Left cardiac atrium (tissue), 4 donors: ENCODE measurements around the gene SREBF1. TPM values are rescaled to one million over a fixed set of nuclear protein-coding genes. Genes with fewer than 3 reads are reported as not detected.

Source experiments
- ATAC-seq, 2 donors: fragments of 200-7000 bp; cut with Tn5 transposase; one replicate each; pipeline ENCODE4 v1.9.1; 2020; ENCODE audit warnings: mild to moderate bottlenecking in 2 of 2, moderate library complexity in 2 of 2
- DNase-seq: peaks from one replicate; pipeline ENCODE4 v3.0.0-alpha.2; 2020
- intact Hi-C, 2 donors: fragments of 100-400 bp; cut with DNase I; formaldehyde crosslinking; loops; one replicate each; pipeline versions ENCODE4 v1.14.1 to v1.15.1; 2022 to 2023
- total RNA-seq, 2 donors: library from RNA; stranded (reverse); fragmentation: NEBNext Ultra II Directional; extraction: Animal tissue kit (Norgen Biotek cat#: 25700); gene quantifications; one replicate each; pipeline ENCODE4 v1.2.1, GENCODE V29; 2021
- donor health status: DM: no; HTN: yes; CAD: no.
- donor health status: DM: no; HTN: yes; CAD: no; lungs with severe emphysema.
- donor health status: DM: yes; HTN: yes; CAD: no.
- donor health status: Dilated cardiomyopathy.

The SREBF1 gene
- total RNA-seq, 2 donors from 2014 or later: 28.7 to 56.9 TPM

DNA sequence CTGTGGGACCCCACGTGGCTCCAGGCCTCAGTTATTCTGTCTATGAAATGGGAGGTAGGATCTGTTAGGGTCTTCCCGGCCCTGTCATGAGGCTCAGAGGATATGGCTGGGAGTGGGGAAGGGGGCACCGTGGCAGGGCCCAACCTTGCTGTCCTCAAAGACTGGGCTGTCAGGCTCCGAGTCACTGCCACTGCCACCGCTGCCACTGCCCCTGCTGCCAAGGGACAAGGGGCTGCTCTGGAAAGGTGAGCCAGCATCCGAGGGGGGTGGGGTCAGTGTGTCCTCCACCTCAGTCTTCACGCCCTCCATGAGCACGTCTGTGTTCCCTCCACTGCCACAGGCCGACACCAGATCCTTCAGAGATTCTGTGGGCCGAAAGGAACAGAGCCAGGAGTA is 19.2 kb downstream of the SREBF1 start:
- intact Hi-C loops: loop anchor here in 1 of 2 donors (10.0 kb wide), 1 partner anchor 217 kb away; the partner anchor contains the start of genes ATPAF2 and GID4
- DNase-seq (no peak), ATAC-seq (no peak)

DNA sequence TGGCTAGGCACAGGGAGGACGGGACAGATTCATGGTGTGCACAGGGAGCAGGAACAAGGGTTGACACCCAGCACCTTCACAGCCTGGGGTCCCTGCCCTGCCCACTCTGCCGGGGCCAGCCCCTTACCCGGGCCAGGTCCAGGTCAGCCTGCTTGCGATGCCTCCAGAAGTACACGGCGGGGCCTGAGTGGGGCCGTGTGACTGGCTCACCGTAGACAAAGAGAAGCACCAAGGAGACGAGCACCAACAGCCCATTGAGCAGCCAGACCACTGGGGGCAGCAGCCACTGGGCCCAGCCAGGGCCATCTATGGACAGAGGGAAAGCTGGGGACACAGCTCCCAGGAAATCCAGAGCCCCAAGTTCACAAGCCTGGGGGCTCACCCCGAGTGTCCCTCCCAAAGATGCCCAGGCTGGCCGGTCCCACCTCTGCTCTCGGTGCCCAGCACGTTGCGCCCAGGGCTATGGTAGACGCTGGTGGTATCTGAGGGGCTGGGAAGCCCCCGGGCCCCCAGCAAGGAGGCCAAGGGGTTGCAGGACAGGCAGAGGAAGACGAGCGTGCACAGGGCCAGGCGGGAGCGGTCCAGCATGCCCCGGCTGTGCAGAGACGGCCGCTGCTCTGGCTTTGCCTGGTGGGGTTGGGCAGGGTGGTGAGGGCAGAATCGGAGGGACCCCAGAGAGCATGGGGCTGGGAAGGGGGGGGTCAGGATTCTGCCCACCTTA is 19.8 kb downstream of the SREBF1 start:
- intact Hi-C loops: loop anchor here in 1 of 2 donors (10.0 kb wide), 1 partner anchor 218 kb away; the partner anchor contains the start of genes ATPAF2 and GID4
- no peak for ATAC-seq
- DNase-seq: no peak

DNA sequence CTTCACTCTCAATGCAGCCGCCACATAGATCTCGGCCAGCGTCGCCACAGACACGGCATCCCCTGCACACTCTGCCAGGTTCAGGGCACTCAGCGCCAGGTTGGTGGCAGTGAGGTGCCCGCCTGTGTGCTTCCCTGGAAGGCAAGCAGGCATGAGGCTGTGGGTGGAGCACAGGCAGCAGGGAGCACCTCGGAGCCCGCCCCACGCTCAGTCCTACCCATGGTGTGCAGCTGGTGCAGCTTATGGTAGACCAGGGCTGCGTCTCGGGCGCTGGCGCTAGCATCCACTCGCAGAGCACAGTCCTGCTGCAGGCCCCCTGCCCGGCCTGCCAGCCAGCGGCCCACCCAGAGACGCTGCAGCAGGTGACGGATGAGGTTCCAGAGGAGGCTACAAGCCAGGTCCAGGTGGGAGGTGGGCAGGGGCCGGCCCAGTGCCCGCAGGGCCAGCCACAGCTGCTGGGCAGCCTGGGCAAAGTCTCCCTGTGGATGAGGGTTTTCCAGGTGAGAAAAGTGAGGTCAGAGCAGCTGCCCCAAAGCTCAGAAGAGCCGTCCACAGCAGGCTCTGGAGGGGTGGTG is 20.5 kb downstream of the SREBF1 start:
- DNase-seq: no peak
- no peak for ATAC-seq
- intact Hi-C loops: loop anchor here in 1 of 2 donors (10.0 kb wide), 1 partner anchor 218 kb away; the partner anchor contains the start of genes ATPAF2 and GID4

DNA sequence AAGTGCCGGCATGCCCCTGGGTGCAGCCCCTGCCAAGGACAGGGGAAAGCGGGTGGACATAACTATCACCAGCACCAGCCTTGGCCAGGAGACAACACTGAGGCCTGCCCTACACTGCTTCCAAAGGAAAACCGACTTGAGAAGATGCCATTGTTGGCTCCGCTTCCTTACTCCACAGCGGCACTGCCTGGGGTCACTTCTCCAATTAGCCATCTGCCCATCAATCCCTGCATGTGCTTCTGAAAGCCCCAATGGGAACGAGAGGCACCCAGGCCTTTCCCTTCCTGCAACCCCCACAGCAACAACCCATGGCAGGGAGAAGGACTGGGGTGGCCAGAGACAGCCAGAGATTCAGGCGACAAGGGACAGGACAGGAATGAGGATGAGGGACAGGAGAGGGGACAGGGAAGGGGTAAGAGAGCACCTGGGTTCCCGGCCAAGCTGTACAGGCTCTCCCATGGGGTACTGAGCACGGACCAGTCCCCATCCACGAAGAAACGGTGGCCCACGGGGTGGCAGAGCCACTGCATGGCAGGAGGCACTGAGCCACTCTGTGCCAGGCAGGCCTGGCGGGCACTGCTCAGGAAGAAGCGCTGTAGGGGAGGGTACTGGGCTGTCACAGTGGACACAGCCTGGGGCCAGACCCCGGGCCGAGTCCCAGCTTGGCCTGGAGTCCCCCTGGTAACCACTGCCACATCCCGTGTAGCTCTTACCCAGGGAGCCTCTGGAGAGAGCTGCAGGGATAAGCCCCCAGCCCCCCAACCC is 21.2 kb downstream of the SREBF1 start:
- intact Hi-C loops: loop anchor here in 1 of 2 donors (10.0 kb wide), 1 partner anchor 219 kb away; the partner anchor contains the start of genes ATPAF2 and GID4
- peak in 1 of 2 donors; percentile 0 for ATAC-seq

DNA sequence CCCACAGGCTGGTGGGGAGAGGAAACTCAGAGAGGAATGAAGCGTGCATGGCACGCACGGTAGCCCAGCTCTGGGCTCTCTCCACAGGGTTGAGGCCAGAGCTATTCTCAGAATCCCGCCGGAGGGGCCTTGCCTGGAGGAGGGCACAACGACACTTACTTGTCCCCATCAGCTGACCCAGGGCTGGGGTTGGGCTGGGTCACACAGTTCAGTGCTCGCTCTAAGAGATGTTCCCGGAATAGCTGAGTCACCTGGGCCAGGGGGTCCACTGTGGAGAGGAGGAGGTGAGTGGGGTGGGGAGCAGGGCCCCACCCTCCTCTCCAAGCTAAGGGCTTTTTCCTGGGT is 21.8 kb downstream of the SREBF1 start:
- DNase-seq (peak; percentile 58), ATAC-seq (peak in 1 of 2 donors; percentile 6)
- intact Hi-C loops: loop anchor here in 1 of 2 donors (10.0 kb wide), 1 partner anchor 220 kb away; the partner anchor contains the start of genes ATPAF2 and GID4

More for the DNA sequence above, 21.2 kb downstream of the SREBF1 start:
- no peak for DNase-seq

DNA sequence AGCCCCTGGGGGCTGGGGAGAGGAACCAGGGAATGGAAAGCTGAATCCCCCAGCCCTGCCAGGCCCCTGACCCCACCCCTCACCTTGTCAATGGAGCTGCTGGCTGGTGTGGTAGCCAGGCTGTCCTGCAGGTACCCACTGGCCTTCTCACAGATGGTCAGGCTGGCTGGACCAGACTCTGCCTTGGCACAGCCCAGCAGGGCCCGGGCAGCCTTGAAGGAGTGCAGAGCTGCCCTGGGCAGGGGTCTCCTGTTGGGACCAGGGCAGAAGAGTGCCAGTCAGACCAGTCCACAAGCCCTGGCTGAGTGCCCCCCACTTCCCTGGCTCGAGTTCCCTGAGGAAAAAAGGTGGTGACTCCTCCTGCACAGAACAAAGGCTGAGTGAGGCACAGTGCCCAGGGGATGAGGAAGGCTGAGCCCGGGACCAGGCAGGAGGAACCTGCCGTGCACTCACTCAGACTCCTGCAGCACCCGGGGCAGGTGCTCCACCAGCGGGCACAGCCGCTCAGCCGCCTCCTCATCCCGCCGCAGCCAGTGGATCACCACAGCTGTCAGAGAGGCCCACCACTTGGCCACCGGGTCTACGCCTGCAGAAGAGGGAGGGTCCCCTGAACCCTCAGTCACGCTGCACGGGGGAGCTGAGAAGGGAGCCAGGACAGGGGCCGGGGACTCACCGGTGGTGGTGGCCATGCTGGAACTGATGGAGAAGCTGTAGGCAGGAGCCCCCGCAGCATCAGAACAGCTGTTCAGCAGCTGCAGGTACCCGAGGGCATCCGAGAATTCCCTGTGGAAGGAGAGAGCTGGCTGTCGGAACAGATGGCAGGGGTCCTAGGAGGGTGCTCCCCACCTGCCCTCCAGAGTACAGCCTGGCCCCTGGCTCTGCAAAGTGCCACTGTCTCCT is 22.4 kb downstream of the SREBF1 start:
- ATAC-seq (no peak), DNase-seq (no peak)
- intact Hi-C loops: loop anchor here in 1 of 2 donors (5.0 to 10.0 kb wide), 2 partner anchors 103 to 220 kb away; partner anchors contain the start of genes ATPAF2 and GID4

DNA sequence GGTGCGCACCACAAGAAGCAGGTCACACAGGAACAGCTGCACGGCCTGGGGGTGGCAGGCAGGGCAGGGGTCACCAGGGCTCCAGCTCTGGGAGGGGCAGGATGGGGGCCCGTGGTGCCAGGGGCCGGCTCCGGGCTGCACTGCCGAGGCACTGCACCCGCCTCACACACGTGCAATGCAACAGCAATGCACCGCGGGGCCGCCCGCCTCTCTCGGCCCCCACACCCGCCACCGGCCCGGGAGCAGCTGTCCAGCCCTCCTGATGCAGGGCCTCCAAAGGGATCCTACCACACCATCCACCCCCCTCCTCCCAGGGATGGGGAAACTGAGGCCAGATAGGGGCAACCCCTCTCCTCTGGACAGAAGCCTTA is 23.1 kb downstream of the SREBF1 start:
- DNase-seq (no peak), ATAC-seq (no peak)
- intact Hi-C loops: loop anchor here (2.0 to 10.0 kb wide), 3 partner anchors 45 to 221 kb away; partner anchors contain the start of genes ATPAF2 (in 1 of the 2) and GID4 (in 1 of the 2)

DNA sequence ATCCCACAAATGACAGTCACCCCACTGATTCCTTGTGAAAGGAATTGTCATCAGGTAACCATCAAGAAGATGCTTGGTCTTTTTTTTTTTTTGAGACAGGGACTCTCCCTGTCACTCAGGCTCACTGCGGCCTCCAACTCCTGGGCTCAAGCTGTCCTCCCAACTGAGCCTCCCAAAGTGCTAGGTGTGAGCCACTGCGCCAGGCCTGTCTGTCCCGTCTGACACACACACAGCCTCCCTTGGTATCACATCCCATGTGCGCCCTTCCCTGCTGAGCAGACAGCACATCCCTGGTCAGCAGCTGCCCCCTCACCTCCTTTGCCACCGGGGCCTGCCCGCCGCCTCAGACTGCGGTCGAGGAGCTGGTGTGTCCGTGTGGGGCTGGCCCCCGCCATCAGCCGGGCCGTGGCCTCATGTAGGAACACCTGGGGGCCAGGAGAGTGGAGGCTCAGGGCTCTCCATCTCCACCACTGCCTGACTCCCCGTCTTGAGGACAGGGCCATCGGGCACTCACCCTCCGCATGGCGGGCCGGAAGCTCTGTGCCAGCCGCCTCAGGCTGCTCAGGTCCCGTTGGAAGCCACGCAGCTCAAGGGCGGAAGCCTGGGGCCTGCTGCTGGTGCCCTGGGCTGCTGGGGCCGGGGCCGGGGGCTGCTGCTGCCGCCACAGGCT is 23.6 kb downstream of the SREBF1 start:
- ATAC-seq (no peak), DNase-seq (no peak)
- intact Hi-C loops: loop anchor here (2.0 to 10.0 kb wide), 3 partner anchors 46 to 222 kb away; partner anchors contain the start of genes ATPAF2 (in 1 of the 2) and GID4 (in 1 of the 2)

DNA sequence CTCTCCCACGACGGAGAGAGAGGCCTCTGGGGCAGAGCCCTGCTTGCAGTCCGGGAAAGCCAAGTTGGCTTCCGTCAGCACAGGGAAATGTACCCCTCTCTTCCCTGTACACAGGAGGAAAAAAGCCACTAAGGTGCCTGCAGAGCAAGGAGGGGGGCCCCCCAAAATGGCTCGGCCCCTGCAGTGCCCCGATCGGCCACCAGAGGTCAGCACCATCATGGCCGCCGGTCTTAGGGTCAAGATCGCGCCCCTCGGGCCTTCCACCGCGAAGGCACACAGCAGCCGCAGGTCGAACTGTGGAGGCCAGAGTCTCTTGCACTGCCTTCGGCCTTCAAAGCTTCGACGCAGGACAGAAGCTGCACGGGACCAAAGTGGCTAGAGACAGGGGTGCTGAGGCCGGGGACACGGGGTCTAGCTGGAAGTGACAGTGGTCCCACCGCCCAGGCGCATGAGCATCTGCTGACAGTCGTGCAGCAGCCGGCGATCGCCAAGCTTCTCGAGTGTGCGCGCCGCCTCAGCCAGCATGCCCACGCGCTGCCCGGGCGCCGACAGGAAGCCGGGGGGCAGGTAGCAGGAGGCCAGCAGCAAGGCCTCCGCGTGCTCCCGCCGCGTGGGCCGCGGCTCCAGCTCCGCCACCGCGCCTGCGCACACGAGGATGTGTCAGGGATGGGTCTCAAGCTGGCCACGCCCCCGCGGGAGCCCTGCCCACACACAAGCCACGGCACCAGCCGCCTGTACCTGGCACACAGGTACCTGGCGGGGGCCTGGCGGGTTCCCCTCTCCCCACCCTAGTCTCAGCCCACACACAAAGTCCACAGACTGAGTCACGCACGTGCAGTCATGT is 24.4 kb downstream of the SREBF1 start:
- DNase-seq (peak; percentile 78), ATAC-seq (peak; percentile 17 to 18)
- intact Hi-C loops: loop anchor here (1.0 to 10.0 kb wide), 4 partner anchors 46 to 222 kb away; partner anchors contain the start of genes ATPAF2 (in 1 of the 2) and GID4 (in 1 of the 2)

DNA sequence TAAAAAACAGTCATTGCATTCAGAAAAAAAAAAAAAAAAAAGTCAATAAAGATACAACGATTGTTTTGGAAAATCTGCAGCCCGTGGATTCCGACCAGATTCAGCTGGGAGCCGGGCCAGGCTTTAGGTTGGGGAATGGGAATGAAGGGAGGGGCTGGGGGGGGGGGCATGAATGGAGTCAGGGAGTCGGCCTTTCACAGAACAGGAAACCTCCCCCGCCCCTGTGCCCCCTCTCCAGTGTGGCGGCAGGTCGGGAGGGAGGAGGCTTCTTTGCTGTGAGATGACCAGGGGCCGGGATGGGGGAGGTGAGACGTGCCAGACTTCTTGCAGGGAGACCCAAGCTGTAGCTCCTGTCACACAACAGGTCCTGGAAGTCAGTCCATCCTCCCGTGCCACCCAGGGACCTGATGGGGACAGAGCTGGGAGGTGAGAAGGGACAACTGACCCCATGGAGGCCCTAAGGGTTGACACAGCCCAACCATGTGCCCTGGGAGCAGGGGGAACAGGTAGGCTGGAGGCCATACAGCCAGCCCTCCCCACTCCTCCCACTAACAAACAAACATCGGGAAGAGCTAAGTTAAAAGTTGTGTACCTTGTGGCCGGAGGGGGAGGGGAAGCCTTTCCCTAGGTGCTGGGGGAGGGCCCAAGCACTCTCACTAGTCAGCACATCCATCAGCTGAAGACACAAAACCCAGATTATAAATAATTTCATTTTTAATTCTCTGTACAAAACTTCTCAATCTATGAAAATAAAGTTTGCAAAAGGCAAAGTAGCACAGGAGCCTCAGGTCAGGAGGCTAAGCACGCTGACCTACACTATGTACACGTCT is 25.2 kb downstream of the SREBF1 start:
- intact Hi-C loops: loop anchor here (1.0 to 10.0 kb wide), 4 partner anchors 47 to 223 kb away; partner anchors contain the start of genes ATPAF2 (in 1 of the 2) and GID4 (in 1 of the 2)
- DNase-seq (no peak), ATAC-seq (no peak)

DNA sequence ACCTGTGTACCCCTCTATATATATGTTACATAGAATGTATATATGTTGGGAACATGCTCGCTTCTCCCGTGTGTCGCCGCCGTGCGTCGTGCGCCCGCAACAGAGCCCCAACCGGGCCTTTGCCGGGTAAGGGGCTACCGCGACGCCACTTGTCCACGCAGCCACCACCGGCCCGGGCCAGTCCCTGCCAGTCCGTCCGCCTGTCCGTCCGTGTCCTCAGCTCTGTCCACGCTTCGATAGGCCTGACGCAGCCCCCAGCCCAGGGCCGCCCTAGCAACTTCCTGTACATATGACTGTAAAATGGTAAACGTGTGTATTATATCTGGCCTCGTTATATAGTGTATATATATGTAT is 25.9 kb downstream of the SREBF1 start:
- intact Hi-C loops: loop anchor here in 1 of 2 donors (5.0 to 10.0 kb wide), 2 partner anchors 106 to 224 kb away; partner anchors contain the start of genes ATPAF2 and GID4
- DNase-seq (no peak), ATAC-seq (no peak)

DNA sequence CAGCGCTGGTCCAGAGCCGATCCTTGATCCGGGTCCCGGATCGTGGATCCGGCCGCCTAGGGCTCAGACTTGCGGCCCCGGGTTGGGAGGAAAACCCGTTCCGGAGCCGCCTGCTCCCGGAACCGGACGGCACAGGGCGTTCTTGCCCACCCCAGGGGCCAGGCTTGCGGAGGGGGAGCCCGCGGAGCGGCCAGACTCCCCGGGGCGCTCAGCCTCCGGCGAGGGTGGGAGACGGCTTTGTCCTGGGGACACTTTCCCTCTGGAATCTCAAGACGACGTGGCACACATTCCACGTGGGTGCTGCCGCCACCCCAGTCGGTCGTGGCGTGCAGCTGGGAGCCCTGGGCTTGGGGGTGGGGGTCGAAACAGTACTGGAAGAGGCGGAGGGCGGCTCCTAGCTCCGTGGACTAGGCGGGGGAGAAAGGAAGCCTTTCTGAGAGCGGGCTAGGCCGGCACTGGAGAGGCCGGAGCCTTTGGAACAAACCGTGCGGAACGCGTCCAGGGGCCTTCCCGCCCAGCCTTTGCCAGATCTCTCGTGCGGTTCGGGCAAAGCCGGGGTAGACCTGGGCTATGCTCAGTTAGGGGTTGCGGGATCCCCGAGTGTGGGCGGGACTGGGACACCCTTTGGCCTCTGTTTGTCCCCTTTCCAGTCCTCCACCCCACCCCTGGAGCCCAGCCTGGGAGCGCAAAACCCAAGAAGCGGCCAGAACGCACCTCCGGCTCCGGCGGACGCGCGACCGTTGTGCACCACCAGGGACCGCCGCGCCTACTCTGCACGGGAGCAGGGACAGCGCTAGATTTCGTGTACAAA is 26.5 kb downstream of the SREBF1 start:
- peak; percentile 75 for DNase-seq
- intact Hi-C loops: loop anchor here in 1 of 2 donors (5.0 to 10.0 kb wide), 2 partner anchors 107 to 225 kb away; partner anchors contain the start of genes ATPAF2 and GID4
- peak; percentile 38 to 54 for ATAC-seq

DNA sequence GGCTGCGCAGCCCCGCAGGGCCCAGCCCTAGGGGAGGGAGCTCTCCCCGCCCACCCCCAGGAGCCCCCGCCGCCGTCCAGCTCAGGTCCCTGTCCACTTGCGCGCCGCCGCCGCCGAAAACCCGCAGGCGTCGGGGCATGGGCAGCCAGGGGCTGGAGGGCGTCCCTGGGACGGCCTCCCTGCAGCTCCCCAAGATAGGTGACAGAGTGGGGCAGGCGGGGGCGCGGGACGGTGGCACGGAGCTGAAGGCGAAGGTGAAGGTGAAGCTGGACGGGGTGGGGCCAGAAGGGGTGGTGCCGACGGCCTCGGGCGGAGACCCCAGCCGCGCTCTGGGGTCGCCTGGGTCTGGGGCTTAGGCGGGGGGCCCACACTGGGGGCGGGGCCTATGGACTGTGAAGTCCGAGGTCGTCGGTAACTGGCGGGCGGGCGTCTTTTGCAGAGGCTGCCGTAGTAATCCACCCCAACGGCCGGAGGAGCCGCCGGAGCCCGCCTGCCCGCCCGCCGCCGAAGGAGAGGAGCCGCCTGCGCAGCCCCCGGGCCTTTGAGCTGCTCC is 27.2 kb downstream of the SREBF1 start:
- intact Hi-C loops: loop anchor here in 1 of 2 donors (5.0 to 10.0 kb wide), 2 partner anchors 108 to 225 kb away; partner anchors contain the start of genes ATPAF2 and GID4
- DNase-seq (peak; percentile 35), ATAC-seq (peak in 1 of 2 donors; percentile 2)

DNA sequence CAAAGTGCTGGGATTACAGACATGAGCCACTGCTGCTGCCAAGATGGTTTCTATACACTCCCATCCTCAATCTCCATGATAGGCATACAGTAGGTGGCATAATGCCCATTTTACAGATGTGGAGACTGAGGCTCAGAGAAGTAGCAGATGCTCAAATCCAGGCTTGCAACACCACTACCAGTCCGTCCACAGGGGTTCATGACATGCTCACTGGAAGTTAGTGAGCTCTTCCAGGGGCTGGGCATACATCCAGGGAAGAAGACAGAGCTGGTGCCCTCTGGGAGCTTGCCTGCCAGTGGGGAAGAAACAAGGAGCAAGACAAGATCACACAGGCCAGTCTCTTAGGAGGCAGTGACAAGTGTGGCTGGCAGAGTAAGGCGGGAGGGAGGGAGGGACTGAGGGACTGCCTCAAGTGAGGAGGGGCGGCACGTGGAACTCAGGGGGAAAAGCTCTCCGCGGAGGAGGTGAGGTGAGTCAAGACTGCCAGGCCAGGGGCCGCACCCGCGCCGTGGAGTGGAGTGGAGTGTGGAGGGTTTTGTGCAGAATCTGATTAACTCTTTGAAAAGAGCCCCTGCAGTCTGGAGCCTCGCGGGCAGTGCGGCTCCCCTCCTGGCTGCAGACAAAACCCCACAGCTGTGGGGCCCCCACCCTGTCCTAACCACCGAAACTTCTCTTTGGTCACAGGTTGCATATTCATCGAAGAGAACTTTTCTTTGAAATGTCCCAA is 27.9 kb downstream of the SREBF1 start:
- intact Hi-C loops: no loop called here
- DNase-seq: no peak
- peak in 1 of 2 donors; percentile 1 for ATAC-seq
